Bronchial epithelial cell (primary cell): ENCODE measurements around the gene HSPA1B. TPM values are rescaled to one million over a fixed set of nuclear protein-coding genes. Genes with fewer than 3 reads are reported as not detected.

ENCODE experiments used
- DNase-seq: peaks from one replicate; pipeline ENCODE4 v3.0.0-alpha.2; 2010; ENCODE audit warnings: low read depth
- FAIRE-seq: peaks from 2 replicates; lab custom pipeline; 2011; peaks lifted over from hg19 to GRCh38; lab: Jason Lieb, UNC
- H3K27me3 ChIP-seq: 2 replicates; pipeline ENCODE4 v1.5.1; 2011; ENCODE audit warnings: low read length; ENCODE audit not compliant: control insufficient read depth, insufficient read depth
- H3K36me3 ChIP-seq: 2 replicates; pipeline ENCODE4 v1.5.1; 2011; ENCODE audit warnings: low read length; ENCODE audit not compliant: control insufficient read depth, insufficient read depth
- H3K4me3 ChIP-seq: 2 replicates; pipeline ENCODE4 v1.5.1; 2011; ENCODE audit warnings: mild to moderate bottlenecking, low read depth, low read length, control low read depth
- CTCF ChIP-seq: IDR thresholded peaks from 2 replicates; pipeline ENCODE4 v1.5.1; 2011; ENCODE audit warnings: mild to moderate bottlenecking, moderate library complexity, low read length, control low read depth, inconsistent platforms; ENCODE audit not compliant: insufficient read depth, severe bottlenecking
- total RNA-seq: library from RNA; depleted of rRNA; stranded (reverse); fragments of >200 nt; gene quantifications from 2 replicates; pipeline ENCODE4 v1.2.1, GENCODE V29; 2014

The HSPA1B gene
- total RNA-seq, 1 donor from 2014 or later: 118 TPM

GRCh38 chr6:31879143-31879542 is 51.6 kb downstream of the HSPA1B start:
- no peak for TF ChIP-seq CTCF
- Histone ChIP-seq H3K4me3 (peak overlapping the region; percentile 13), H3K27me3 (no peaks in the 10 kb centered on the region), H3K36me3 (peaks cover 15% of the 10 kb centered on the region)
- FAIRE-seq: no peak
- DNase-seq: peak; percentile 52

Other genes with a start within 250 kb of the HSPA1B start
- gene LTB, start 245.3 kb upstream of the HSPA1B start, total RNA-seq: not detected in 2 replicates
- gene LST1, start 241.5 kb upstream of the HSPA1B start, total RNA-seq: not detected in 2 replicates
- not detected in 2 replicates for gene NCR3, start 234.7 kb upstream of the HSPA1B start, total RNA-seq
- not detected in 2 replicates for gene AIF1, start 212.5 kb upstream of the HSPA1B start, total RNA-seq
- 21.1 and 24.7 TPM in 2 replicates for gene PRRC2A, start 207.0 kb upstream of the HSPA1B start, total RNA-seq
- 71.1 and 84.1 TPM in 2 replicates for gene BAG6, start 175.1 kb upstream of the HSPA1B start, total RNA-seq
- gene APOM, start 171.8 kb upstream of the HSPA1B start, total RNA-seq: 0.26 and 0.53 TPM in 2 replicates
- 28.4 and 30.5 TPM in 2 replicates for gene C6orf47, start 167.0 kb upstream of the HSPA1B start, total RNA-seq
- 10.0 and 10.2 TPM in 2 replicates for gene GPANK1, start 162.7 kb upstream of the HSPA1B start, total RNA-seq
- gene CSNK2B, start 161.7 kb upstream of the HSPA1B start, total RNA-seq: 61.1 and 72.7 TPM in 2 replicates
- 1.1 and 2.3 TPM in 2 replicates for gene LY6G5B, start 157.8 kb upstream of the HSPA1B start, total RNA-seq
- gene LY6G5C, start 146.7 kb upstream of the HSPA1B start, total RNA-seq: 0.13 TPM in 1 of 2 replicates, not detected in the other
- 32.9 and 66.2 TPM in 2 replicates for gene ABHD16A, start 124.4 kb upstream of the HSPA1B start, total RNA-seq
- not detected in 2 replicates for gene LY6G6F, start 120.9 kb upstream of the HSPA1B start, total RNA-seq
- gene LY6G6D, start 112.4 kb upstream of the HSPA1B start, total RNA-seq: not detected in 2 replicates
- gene LY6G6C, start 106.0 kb upstream of the HSPA1B start, total RNA-seq: 0.38 TPM in 1 of 2 replicates, not detected in the other
- gene MPIG6B, start 104.4 kb upstream of the HSPA1B start, total RNA-seq: under 0.01 TPM in 1 of 2 replicates, not detected in the other
- gene DDAH2, start 98.4 kb upstream of the HSPA1B start, total RNA-seq: 14.5 and 19.5 TPM in 2 replicates
- gene CLIC1, start 91.2 kb upstream of the HSPA1B start, total RNA-seq: 480 and 574 TPM in 2 replicates
- 3.4 and 4.0 TPM in 2 replicates for gene MSH5, start 87.7 kb upstream of the HSPA1B start, total RNA-seq
- 1.3 TPM in 2 replicates for gene SAPCD1, start 65.1 kb upstream of the HSPA1B start, total RNA-seq
- gene VWA7, start 50.4 kb upstream of the HSPA1B start, total RNA-seq: 0.26 and 1.4 TPM in 2 replicates
- 40.8 and 53.2 TPM in 2 replicates for gene VARS1, start 32.0 kb upstream of the HSPA1B start, total RNA-seq
- 28.9 and 29.2 TPM in 2 replicates for gene LSM2, start 20.8 kb upstream of the HSPA1B start, total RNA-seq
- 0.53 and 1.4 TPM in 2 replicates for gene HSPA1L, start 12.5 kb upstream of the HSPA1B start, total RNA-seq
- gene HSPA1A, start 12.2 kb upstream of the HSPA1B start, total RNA-seq: 50.3 and 55.3 TPM in 2 replicates
- gene NEU1, start 35.1 kb downstream of the HSPA1B start, total RNA-seq: 65.8 and 70.3 TPM in 2 replicates
- 1.8 and 10.5 TPM in 2 replicates for gene SLC44A4, start 51.3 kb downstream of the HSPA1B start, total RNA-seq
- 10.8 and 14.5 TPM in 2 replicates for gene EHMT2, start 70.0 kb downstream of the HSPA1B start, total RNA-seq
- 0.64 and 1.3 TPM in 2 replicates for gene ZBTB12, start 74.3 kb downstream of the HSPA1B start, total RNA-seq
- gene C2, start 100.0 kb downstream of the HSPA1B start, total RNA-seq: 0.26 and 0.53 TPM in 2 replicates
- 2.4 and 2.6 TPM in 2 replicates for gene CFB, start 118.4 kb downstream of the HSPA1B start, total RNA-seq
- gene NELFE, start 131.2 kb downstream of the HSPA1B start, total RNA-seq: 163 and 177 TPM in 2 replicates
- gene SKIC2, start 131.4 kb downstream of the HSPA1B start, total RNA-seq: 44.8 and 48.0 TPM in 2 replicates
- 8.4 and 12.2 TPM in 2 replicates for gene DXO, start 144.4 kb downstream of the HSPA1B start, total RNA-seq
- 1.2 and 1.8 TPM in 2 replicates for gene C4A, start 154.3 kb downstream of the HSPA1B start, total RNA-seq
- 1.6 and 2.6 TPM in 2 replicates for gene C4B, start 187.1 kb downstream of the HSPA1B start, total RNA-seq
- under 0.01 TPM in 1 of 2 replicates, not detected in the other for gene CYP21A2, start 210.7 kb downstream of the HSPA1B start, total RNA-seq